ENCODE measurements around the gene CLN6.
"Not testable (repeated sequence)": the region's sequence is repeated elsewhere in the genome, so short reads cannot be mapped to it uniquely, and the experiment has no call there.

CLN6 gene

GRCh38 chr15:68183616-68184315 is 45.8 kb downstream of the CLN6 start:
- Histone ChIP-seq H3K36me3 (replicated peaks) (peaks cover 22% of the 10 kb centered on the region), H3K4me3 (ENCODE audit: low read depth, low read length) (no peak overlapping the region), H3K27me3 (replicated peaks) (no peaks in the 10 kb centered on the region), H3K27ac (no peak overlapping the region)
- TF ChIP-seq CTCF (IDR thresholded peaks at IDR 0.05; ENCODE audit: low read depth, low read length, missing control alignments): no peak
- DNase-seq: no peak
- in situ Hi-C loops (cut with HindIII; ENCODE audit: low pct_ligation_motif_present, low sequenced_read_pairs): no loop called here

GRCh38 chr15:68177742-68178141 is 51.8 kb downstream of the CLN6 start:
- Histone ChIP-seq H3K36me3 (replicated peaks) (peaks cover 8% of the 10 kb centered on the region), H3K27ac (no peak overlapping the region), H3K27me3 (replicated peaks) (no peaks in the 10 kb centered on the region), H3K4me3 (ENCODE audit: low read depth, low read length) (no peak overlapping the region)
- in situ Hi-C loops (cut with HindIII; ENCODE audit: low pct_ligation_motif_present, low sequenced_read_pairs): no loop called here
- TF ChIP-seq CTCF (IDR thresholded peaks at IDR 0.05; ENCODE audit: low read depth, low read length, missing control alignments): no peak
- no peak for DNase-seq

GRCh38 chr15:68176601-68177000 is 52.9 kb downstream of the CLN6 start:
- no peak for TF ChIP-seq CTCF (IDR thresholded peaks at IDR 0.05; ENCODE audit: low read depth, low read length, missing control alignments)
- Histone ChIP-seq H3K27ac (no peak overlapping the region), H3K4me3 (ENCODE audit: low read depth, low read length) (no peak overlapping the region), H3K36me3 (replicated peaks) (peaks cover 7% of the 10 kb centered on the region), H3K27me3 (replicated peaks) (no peaks in the 10 kb centered on the region)
- in situ Hi-C loops (cut with HindIII; ENCODE audit: low pct_ligation_motif_present, low sequenced_read_pairs): no loop called here
- DNase-seq: no peak

- Histone ChIP-seq H3K27me3 (replicated peaks) (no peaks in the 10 kb centered on the region), H3K4me3 (ENCODE audit: low read depth, low read length) (no peak overlapping the region), H3K27ac (no peak overlapping the region), H3K36me3 (replicated peaks) (no peaks in the 10 kb centered on the region)
- no peak for DNase-seq
- no peak for TF ChIP-seq CTCF (IDR thresholded peaks at IDR 0.05; ENCODE audit: low read depth, low read length, missing control alignments)
- in situ Hi-C loops (cut with HindIII; ENCODE audit: low pct_ligation_motif_present, low sequenced_read_pairs): no loop called here
These were observed 54.0 kb downstream of the CLN6 start for GRCh38 chr15:68175526-68175925.

GRCh38 chr15:68173119-68173518 is 56.4 kb downstream of the CLN6 start:
- TF ChIP-seq CTCF (IDR thresholded peaks at IDR 0.05; ENCODE audit: low read depth, low read length, missing control alignments): no peak
- Histone ChIP-seq H3K27ac (no peak overlapping the region), H3K36me3 (replicated peaks) (no peaks in the 10 kb centered on the region), H3K27me3 (replicated peaks) (no peaks in the 10 kb centered on the region), H3K4me3 (ENCODE audit: low read depth, low read length) (no peak overlapping the region)
- DNase-seq: no peak
- in situ Hi-C loops (cut with HindIII; ENCODE audit: low pct_ligation_motif_present, low sequenced_read_pairs): no loop called here

GRCh38 chr15:68172037-68172436 is 57.5 kb downstream of the CLN6 start:
- H3K27ac ChIP-seq; H3K4me3 ChIP-seq (ENCODE audit: low read depth, low read length); H3K27me3 ChIP-seq (replicated peaks); in situ Hi-C loops (cut with HindIII; ENCODE audit: low pct_ligation_motif_present, low sequenced_read_pairs); H3K36me3 ChIP-seq (replicated peaks); DNase-seq: not testable (repeated sequence)

Measured in brain microvascular endothelial cell (primary cell).